HuH-7 (cell line): ENCODE measurements around the gene FAT1.
"Not testable (repeated sequence)": the region's sequence is repeated elsewhere in the genome, so short reads cannot be mapped to it uniquely, and the experiment has no call there.

Experiments
- DNase-seq: peaks from one replicate; pipeline ENCODE4 v3.0.0; 2011; ENCODE audit warnings: low spot score

The FAT1 gene, protein sequence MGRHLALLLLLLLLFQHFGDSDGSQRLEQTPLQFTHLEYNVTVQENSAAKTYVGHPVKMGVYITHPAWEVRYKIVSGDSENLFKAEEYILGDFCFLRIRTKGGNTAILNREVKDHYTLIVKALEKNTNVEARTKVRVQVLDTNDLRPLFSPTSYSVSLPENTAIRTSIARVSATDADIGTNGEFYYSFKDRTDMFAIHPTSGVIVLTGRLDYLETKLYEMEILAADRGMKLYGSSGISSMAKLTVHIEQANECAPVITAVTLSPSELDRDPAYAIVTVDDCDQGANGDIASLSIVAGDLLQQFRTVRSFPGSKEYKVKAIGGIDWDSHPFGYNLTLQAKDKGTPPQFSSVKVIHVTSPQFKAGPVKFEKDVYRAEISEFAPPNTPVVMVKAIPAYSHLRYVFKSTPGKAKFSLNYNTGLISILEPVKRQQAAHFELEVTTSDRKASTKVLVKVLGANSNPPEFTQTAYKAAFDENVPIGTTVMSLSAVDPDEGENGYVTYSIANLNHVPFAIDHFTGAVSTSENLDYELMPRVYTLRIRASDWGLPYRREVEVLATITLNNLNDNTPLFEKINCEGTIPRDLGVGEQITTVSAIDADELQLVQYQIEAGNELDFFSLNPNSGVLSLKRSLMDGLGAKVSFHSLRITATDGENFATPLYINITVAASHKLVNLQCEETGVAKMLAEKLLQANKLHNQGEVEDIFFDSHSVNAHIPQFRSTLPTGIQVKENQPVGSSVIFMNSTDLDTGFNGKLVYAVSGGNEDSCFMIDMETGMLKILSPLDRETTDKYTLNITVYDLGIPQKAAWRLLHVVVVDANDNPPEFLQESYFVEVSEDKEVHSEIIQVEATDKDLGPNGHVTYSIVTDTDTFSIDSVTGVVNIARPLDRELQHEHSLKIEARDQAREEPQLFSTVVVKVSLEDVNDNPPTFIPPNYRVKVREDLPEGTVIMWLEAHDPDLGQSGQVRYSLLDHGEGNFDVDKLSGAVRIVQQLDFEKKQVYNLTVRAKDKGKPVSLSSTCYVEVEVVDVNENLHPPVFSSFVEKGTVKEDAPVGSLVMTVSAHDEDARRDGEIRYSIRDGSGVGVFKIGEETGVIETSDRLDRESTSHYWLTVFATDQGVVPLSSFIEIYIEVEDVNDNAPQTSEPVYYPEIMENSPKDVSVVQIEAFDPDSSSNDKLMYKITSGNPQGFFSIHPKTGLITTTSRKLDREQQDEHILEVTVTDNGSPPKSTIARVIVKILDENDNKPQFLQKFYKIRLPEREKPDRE (N-terminal part only)

DNA sequence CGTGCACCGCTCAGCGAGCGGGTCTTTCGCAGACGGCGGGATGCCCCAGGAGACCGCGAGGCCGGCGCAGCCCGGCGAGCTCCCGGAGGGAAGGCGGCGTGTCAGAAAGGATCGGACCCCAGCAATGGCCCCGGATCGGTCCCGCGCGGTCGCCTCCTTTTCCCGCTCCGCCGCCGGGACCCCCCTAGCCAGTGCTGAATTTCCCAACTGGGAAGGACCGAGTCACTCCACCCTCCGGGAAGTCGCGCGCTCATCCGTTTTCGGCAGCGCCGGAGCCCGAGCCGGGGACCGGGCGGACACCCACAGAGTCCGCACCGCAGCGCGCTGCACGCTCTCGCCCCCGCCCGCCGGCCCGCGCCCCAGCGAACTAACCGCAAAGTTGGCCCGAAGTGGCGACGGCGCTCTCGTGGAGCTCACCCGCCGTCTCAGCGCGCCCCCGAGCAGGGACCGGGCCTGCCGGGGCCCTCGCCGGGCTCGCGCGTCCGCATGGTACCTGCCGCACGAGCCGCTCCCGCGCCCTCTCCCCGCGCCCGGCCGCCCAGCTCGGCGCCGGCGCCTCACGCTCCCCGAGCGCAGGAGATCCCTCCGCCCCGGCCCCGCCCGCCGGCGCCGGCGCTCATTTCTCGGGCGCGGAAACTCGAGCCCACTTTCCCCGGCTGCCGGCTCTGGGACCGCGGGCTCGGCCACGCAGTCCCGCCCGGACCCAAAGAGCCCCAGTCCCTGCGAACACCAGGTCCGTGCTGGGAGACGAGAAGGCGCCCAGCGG is at the start of gene FAT1:
Gene FAT1, minus strand, starts transcription at position 565 of the 766 bp plus-strand sequence. CDS start 14,029 bp downstream, outside the sequence.
- no peak for DNase-seq

DNA sequence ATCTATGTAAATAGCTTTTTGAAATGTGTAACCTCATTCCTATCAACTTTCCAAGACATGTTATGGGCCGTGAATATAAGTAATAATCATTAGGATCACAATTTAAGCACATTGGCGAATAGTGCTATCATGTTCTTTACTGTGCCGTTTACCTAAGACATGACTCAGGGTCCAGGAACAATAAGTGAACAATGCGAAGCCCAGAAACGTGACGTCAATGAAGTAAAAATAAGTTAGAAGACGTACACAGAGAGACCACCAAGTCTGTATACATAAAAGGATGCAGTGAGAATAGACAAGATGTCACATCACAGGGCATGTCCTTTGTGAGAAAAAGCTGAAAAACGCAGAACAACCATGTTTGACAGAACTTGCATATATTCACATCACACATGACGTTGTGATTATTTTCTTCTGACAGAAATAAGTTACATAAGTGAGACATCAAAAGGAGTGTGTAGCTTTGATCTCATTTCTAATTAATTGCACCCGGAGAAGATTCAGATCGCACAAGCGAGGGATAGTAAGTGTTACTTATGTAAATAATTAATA is 49.4 kb upstream of the FAT1 start:
- no peak for DNase-seq

DNA sequence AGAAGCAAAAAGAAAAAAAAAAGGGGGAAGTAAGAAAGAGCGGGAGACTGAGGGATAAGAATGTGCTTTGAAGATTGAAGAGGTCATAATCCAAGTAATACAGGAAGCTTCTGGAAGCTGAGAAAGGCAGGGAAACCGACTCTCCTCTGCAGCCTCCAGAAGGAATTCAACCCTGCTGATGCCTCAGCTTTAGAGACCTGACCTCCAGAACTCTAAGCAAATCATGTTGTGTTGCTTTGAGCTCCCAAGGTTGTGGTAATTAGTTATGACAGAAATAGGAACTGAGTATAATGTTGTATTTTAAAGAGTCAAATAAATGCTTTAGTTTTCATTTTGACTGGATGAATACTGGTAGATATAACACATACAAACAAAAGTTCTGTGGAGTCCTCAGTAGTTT is 48.0 kb upstream of the FAT1 start:
- no peak for DNase-seq

DNA sequence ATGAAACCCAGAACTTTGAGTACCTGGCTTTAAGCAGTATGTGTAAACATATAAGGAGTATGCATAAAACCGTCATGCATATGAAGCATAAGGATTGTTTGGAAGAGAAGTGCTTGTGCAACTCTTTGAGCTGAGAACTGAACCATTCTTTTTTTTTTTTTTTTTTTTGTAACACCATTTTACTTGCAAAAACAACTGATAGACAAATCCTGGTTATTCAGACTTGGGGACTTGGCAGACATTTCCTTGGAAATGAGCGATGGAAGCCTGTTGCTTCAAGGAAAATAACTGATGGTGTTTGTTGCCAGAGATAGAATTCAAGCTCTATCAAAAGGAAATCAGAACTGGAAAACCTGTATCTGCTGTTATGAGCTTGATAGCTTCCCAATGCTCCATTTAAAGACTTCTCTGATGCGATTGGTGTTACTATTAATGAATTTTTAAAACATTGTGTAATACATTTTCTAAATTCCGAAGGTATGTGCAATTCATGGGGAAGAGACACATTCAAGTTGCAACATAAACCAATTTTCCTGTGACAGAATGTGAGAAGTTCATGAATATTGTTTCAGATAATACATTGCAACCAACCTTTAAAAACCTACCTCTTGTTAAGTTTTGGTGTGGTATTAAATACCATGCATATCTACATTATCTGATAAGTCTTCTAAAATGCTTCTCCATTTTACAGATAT is 47.0 kb upstream of the FAT1 start:
- DNase-seq: no peak

DNA sequence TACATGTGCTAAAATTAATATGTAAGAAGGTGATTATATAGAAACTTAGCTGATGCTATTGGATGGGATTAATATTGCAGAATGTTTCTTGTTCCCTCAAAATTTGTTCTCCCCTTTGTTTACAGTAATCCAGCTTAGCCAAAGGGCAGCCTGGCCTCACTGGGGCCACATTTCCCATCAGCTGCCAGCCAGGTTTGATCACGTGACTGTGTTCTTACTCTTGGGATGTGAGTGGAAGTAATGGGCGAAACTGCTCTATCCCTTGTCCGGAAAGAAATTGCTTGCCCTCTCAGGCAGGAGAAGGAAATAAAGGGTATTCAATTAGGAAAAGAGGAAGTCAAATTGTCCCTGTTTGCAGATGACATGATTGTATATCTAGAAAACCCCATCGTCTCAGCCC is 44.1 kb upstream of the FAT1 start:
- no peak for DNase-seq

DNA sequence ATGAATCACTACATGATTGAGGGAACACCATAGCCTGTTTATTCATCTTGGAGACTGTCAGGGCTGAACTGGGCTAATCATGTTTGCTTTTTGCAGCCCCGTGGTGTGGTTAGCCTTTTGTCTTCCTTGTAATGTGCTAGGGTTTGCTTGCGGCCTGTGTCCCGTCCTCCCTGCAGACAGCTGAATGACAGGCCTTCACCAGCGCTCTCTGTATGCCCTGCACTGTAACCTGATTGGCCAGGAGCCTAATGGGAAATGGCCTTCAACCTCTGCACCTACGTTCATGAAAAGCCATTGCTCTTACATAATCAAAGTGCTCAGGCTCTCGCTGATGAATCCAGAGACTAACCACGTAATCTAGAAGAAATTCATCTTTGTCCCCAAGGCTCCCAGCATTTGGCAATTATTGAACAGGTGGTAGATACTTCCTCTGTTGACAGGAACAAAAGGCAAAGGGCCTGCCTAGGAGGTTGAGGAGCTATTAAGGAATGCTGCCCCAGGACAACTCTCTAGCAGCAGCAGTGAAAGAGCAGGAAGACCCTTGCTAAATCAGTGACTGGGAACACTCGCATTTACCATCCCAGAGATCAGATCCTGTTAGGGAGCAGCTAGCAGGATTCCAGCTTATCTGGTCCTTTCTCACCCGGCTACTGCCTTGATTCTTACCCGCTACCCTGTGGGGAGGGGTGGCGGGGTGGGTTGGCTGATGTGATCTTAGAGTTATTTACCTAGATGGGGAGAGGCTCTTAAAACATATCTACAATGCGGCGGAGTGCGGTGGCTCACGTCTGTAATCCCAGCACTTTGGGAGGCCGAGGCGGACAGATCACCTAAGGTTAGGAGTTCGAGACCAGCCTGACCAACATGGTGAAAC is 42.3 kb upstream of the FAT1 start:
- peak; percentile 12 for DNase-seq

DNA sequence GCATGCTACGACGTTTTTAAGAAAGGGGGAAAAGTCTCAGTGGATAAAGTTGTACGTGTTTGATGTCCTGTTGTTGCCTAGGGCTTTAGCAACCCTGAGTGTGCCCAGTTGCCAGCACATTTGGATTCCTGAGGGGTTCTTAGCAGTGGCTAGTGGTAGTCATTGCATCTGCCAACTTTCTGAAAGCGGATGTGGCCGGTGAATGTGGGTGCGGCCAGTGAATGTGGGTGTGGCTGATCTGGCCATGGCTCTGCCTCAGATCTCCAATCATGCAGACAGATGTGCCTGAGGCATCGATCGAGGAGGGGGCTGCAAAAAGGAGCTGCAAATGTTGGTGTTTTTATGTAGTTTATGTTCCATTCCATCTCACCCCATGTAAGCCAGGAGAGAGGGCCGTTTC is 41.5 kb upstream of the FAT1 start:
- peak; percentile 12 for DNase-seq

DNA sequence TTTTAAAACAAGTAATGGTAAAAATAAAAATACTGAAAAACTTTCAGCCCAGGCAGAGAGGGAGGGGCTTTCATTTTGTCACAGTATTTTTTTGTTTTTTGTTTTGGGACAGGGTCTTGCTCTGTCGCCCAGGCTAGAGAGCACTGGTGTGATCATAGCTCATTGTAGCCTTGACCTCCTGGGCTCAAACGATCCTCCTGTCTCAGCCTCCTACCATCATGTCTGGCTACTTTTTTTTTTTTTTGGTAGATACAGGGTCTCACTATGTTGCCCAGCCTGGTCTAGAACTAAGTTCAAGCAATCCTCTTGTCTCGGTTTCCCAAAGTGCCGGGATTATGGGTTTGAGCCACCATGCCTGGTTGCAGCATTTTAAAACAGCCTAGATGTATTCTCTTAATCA is 40.8 kb upstream of the FAT1 start:
- DNase-seq: no peak

DNA sequence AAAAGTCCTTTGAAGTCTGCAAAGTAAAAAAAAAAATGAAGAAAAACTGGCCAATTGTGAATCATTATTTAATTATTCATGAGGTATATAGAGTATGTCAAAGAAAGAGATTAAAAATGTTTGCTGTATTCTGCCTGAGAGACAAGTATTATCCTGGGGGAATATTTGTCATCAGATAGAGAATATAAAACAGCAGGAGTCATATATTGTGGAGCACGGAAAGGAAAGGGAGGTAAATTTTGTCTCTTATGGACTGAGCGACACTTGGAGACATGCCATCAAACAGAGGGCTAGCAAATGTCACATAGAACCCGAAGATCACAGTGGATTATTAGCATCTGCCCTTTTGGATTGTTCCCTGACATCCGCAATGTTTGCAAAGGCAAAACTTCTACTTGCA is 39.2 kb upstream of the FAT1 start:
- no peak for DNase-seq

DNA sequence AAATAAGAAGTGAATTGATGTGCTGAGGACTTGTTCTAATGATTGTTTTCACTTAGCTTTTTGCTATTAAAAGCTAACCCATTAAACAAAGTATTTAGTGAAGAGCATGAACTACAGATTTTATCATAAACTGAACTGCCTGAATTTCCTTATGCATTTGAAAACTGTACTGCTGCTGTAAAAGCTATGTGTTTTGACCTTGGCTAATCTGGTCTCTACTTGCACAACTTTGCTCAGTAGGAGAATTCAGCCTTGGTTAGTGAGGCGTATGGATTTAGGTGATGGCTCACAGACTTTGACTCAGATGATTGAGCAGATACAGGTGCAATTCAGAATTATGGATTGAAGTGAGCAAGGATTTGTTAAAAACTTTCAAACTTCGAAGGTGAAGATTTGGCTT is 38.7 kb upstream of the FAT1 start:
- DNase-seq: no peak

DNA sequence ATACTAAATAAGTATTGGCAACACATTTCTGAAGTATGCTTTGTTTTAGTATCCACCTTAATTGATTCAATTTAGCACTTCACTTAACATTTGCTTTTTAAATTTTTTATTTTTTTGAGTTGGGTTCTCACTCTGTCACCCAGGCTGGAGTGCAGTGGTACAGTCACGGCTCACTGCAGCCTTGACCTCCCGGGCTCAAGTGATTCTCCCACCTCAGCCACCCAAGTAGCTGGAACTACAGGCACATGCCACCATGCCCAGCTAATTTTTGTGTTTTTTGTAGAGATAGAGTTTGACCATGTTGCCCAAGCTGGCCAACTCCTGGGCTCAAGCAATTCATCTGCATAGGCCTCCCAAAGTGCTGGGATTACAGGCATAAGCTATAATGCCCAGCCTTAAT is 38.3 kb upstream of the FAT1 start:
- DNase-seq: not testable (repeated sequence)

DNA sequence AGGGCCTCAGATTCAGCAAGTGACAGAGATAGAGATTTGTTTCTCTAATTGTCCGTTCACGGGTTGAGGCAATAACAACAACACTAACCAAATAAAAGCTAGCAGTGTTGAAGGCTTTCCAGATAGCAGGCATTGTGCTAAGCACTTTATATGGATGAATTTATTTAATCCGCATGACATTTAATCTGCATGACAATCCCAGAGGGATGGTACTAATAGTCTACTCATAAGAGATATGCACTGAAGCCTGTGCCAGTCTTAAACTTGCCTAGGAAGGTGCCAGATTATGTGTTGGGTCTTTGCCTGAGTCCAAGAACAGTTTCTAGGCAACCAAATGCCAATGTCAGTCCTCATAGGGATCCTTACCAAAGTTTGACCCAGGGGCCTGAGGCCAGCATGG is 37.7 kb upstream of the FAT1 start:
- DNase-seq: no peak

DNA sequence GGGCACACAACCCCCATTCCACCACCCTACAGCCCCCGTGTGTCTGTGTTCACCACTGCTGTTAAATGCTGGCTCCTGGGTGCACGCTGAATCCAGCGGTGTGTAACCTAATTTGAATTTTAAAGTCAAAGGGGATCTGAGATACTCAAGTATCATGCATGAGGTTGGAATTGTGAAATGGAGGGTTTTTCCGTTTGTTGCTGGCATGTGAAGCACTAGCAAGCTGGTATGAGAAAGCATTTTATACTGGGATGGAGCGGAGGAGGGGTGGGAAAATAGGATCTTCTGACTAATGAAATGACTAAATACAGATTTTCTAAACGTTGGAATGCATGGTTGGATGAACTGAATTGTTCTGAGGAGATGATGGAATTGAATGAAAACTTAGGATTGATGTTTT is 36.9 kb upstream of the FAT1 start:
- no peak for DNase-seq

DNA sequence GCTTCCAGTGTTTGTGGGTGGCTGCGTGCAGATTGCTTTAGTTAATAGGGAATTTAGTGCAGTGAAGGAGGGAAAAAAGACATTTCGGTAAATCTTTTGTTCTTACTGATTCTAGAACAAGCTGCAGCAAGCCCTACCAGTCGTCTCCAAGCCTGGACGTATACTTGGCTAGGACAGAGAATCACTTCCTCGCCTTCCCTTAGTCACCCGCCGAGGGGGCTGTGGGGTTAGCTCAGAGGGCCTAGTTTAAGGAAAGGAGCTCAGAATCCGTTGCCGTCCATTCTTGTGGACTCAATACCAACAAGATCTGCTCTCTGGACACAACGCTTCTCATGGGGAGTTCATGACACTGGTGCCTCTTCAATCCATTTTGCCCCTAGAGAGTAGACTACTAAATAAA is 36.3 kb upstream of the FAT1 start:
- no peak for DNase-seq

DNA sequence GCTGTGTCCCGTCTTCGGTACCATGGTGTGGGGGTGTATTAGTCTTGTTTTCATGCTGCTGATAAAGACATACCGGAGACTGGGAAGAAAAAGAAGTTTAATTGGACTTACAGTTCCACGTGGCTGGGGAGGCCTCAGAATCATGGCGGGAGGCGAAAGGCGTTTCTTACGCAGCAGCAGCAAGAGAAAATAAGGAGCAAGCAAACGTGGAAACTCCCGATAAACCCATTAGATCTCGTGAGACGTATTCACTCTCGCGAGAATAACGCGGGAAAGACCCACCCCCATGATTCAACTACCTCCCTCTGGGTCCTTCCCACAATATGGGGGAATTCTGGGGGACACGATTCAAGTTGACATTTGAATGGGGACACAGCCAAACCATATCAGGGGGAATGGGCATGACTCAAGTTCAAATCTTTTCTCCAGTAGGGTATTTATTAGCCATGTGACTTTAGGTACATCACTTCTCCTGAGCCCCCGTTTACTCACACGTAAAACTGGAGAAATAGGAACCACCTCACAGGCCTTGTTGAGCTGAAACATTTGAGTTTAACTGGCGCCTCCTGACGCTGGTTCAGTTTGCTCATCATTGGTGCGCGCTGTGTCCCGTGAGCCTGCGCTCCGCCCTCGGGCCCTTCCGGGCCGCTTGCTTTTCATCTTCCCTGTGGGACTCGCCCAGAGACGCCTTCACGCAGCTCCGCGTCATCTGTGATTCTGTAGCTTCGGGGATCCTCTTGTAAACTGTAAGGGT is 35.5 kb upstream of the FAT1 start:
- DNase-seq: no peak

DNA sequence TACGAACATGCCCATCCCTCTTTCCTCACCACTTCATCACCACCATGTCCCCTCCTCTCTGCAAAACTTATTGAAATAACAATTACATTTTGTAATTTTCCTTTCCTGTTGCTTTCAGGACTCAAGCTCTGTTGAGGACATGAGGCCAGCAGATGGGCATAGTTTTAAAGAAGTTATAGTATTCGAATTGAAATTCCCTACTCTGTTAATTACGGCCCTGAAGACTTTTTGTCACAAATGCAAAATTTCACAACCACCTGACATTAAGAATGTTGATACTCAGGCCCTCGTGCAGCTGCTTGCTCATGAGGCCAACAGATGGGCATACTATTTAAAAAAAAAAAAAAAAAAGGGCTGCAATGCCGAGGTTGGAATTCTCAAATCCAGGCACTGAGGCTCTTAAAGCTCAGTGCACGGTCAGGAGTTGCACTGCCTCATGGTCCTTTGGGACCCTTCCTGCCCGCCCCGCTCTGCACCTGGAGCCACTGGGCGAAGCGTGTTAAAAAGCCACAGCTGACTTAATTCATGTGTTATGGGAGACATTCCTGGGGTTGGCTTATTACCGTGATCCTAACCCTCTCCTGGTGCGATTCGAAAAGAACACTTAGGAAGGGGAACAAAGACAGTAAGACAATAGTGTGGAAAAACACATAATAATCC is 34.2 kb upstream of the FAT1 start:
- DNase-seq: no peak

DNA sequence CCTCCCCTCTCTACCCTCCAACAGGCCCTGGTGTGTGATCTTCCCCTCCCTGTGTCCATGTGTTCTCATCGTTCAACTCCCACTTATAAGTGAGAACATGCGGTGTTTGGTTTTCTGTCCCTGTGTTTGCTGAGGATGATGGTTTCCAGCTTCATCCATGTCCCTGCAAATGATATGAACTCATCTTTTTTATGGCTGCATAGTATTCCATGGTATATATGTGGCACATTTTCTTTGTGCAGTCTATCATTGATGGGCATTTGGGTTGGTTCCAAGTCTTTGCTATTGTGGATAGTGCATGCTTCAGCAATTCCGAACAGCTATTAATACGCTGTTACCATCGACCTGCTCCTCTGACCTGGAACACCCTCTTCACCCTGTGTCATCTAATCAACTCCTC is 32.9 kb upstream of the FAT1 start:
- not testable (repeated sequence) for DNase-seq
